Cardiac fibroblast (primary cell): ENCODE measurements around the gene NABP1.

Experiments used
- DNase-seq, 2 donors: peaks; one replicate each; pipeline versions ENCODE4 v3.0.0 to v3.0.0-alpha.2; 2010; ENCODE audit warnings: low read depth in 2 of 2
- H3K4me3 ChIP-seq, 2 donors: replicated peaks in 1 of 2; 1 replicate in 1 of 2; 2 replicates in 1 of 2; pipeline ENCODE4 v1.5.1; 2011; ENCODE audit warnings: low read depth in 2 of 2, low read length in 2 of 2, mild to moderate bottlenecking in 2 of 2, moderate library complexity in 1 of 2
- CTCF ChIP-seq: IDR thresholded peaks from one replicate; pipeline ENCODE4 v1.5.1; 2011; ENCODE audit warnings: low read depth, mild to moderate bottlenecking, low read length, inconsistent platforms

Gene NABP1

GRCh38 chr2:191691016-191691735, 13.2 kb downstream of the NABP1 start:
- peak; percentile 90 to 92 for DNase-seq
- peak; percentile 80 for TF ChIP-seq CTCF

GRCh38 chr2:191691898-191692297, 14.0 kb downstream of the NABP1 start:
- no peak for TF ChIP-seq CTCF
- no peak for DNase-seq
- no peak overlapping the region for H3K4me3 ChIP-seq

More at GRCh38 chr2:191691016-191691735, 13.2 kb downstream of the NABP1 start:
- no peak overlapping the region for H3K4me3 ChIP-seq

GRCh38 chr2:191692502-191693115, 14.7 kb downstream of the NABP1 start:
- TF ChIP-seq CTCF: no peak
- H3K4me3 ChIP-seq: no peak overlapping the region
- peak in 1 of 2 donors; percentile 32 for DNase-seq

GRCh38 chr2:191693166-191693565, 15.2 kb downstream of the NABP1 start:
- peak in 1 of 2 donors; percentile 44 for DNase-seq

GRCh38 chr2:191693778-191694177, 15.8 kb downstream of the NABP1 start:
- peak in 1 of 2 donors; percentile 63 for DNase-seq
- no peak for TF ChIP-seq CTCF
- H3K4me3 ChIP-seq: no peak overlapping the region

More at GRCh38 chr2:191693166-191693565, 15.2 kb downstream of the NABP1 start:
- TF ChIP-seq CTCF: no peak
- no peak overlapping the region for H3K4me3 ChIP-seq

- peak; percentile 89 to 93 for DNase-seq
- TF ChIP-seq CTCF: no peak
Measured at GRCh38 chr2:191696001-191696400, 18.1 kb downstream of the NABP1 start.

More at GRCh38 chr2:191696001-191696400, 18.1 kb downstream of the NABP1 start:
- H3K4me3 ChIP-seq: no peak overlapping the region
